ENCODE data around the gene KCNMA1. TPM values are rescaled to one million over a fixed set of nuclear protein-coding genes. Genes with fewer than 3 reads are reported as not detected.

KCNMA1 gene
- total RNA-seq, 1 experiment from 2014 or later = 0.49 TPM

DNA sequence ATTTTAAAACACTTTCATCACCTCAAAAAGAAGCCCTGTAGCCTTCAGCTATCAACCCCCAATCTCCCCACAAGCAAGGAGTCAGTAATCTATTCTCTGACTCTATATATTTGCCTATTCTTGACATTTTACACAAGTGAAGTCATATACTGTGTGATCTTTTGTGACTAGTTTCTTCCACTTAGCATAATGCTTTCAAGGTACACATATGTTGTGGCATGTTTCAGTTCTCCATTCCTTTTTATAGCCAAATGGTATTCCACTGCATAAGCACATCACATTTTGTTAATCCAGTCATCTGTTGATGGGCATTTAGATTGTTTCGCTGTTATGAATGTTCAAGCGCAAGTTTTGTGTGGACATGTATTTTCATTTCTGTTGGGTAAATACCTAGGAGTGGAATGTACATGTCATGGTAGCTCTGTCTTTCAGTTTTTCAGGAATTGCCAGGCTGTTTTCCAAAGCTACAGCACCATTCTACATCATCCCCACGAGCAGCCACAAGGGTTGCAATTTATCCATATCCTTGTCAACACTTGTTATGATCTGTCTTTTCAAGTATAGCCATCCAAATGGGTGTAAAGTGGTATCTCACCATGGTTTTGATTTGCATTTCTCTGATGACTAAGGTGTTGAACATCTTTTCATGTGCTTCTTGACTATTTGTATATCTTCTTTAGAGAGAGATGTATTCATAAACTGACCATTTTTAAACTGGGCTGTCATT, 405.6 kb downstream of the KCNMA1 start:
- Histone ChIP-seq H3K4me3 (replicated peaks in 1 of 2; ENCODE audit: low read depth in 1 of 2, low read length in 2 of 2) (no peak overlapping the region), H3K79me2 (ENCODE audit: insufficient read depth, low read length) (no peaks in the 10 kb centered on the region), H3K27ac (ENCODE audit: low read depth, low read length) (no peak overlapping the region), H4K20me1 (ENCODE audit: insufficient read depth) (no peaks in the 10 kb centered on the region), H2AFZ (ENCODE audit: low read depth, low read length, poor library complexity, severe bottlenecking) (no peak overlapping the region), H3K9me2 (ENCODE audit: insufficient read depth) (no peaks in the 10 kb centered on the region), H3K9me3 (ENCODE audit: control insufficient read depth in 1 of 2, insufficient read depth in 1 of 2, low read depth in 1 of 2, low read length in 2 of 2) (no peaks in the 10 kb centered on the region), H3K27me3 (ENCODE audit: insufficient read depth, low read length) (peaks cover 33% of the 10 kb centered on the region), H3K9ac (ENCODE audit: low read length) (no peak overlapping the region), H3K36me3 (ENCODE audit: control insufficient read depth in 1 of 2, insufficient read depth in 2 of 2, low read length in 2 of 2) (no peaks in the 10 kb centered on the region), H3K4me2 (ENCODE audit: low read length) (no peak overlapping the region), H3K4me1 (ENCODE audit: control insufficient read depth in 1 of 2, insufficient read depth in 2 of 2, low read length in 2 of 2) (no peaks in the 10 kb centered on the region)
- TF ChIP-seq ELF1 (IDR thresholded peaks at IDR 0.05; ENCODE audit: borderline replicate concordance, low read depth) = no peak
- CTCF ChIA-PET = no interaction called here
- POLR2A ChIA-PET = no interaction called here
- no TSS peak for BruUV-seq (replicated peaks)
- RAD21 ChIA-PET (ENCODE audit: low non-redundant PET in 1 of 2, low total read pairs in 2 of 2, uncharacterized antibody in 2 of 2, unreplicated experiment in 2 of 2) = no interaction called here
- no peak for ATAC-seq
- intact Hi-C loops (cut with micrococcal nuclease) = no loop called here
- DNase-seq (ENCODE audit: low read depth, low spot score) = no peak

- RAD21 ChIA-PET (ENCODE audit: low non-redundant PET in 1 of 2, low total read pairs in 2 of 2, uncharacterized antibody in 2 of 2, unreplicated experiment in 2 of 2) = no interaction called here
- H3K9me2 ChIP-seq (ENCODE audit: insufficient read depth) = no peaks in the 10 kb centered on the region
These were observed 406.2 kb downstream of the KCNMA1 start for GRCh38 chr10:77231375-77231774.

More at GRCh38 chr10:77231375-77231774, 406.2 kb downstream of the KCNMA1 start:
- Histone ChIP-seq H3K4me3 (replicated peaks in 1 of 2; ENCODE audit: low read depth in 1 of 2, low read length in 2 of 2) (no peak overlapping the region), H3K27ac (ENCODE audit: low read depth, low read length) (no peak overlapping the region), H3K27me3 (ENCODE audit: insufficient read depth, low read length) (peaks cover 33% of the 10 kb centered on the region), H3K36me3 (ENCODE audit: control insufficient read depth in 1 of 2, insufficient read depth in 2 of 2, low read length in 2 of 2) (no peaks in the 10 kb centered on the region), H3K4me2 (ENCODE audit: low read length) (no peak overlapping the region), H3K9me3 (ENCODE audit: control insufficient read depth in 1 of 2, insufficient read depth in 1 of 2, low read depth in 1 of 2, low read length in 2 of 2) (no peaks in the 10 kb centered on the region), H3K79me2 (ENCODE audit: insufficient read depth, low read length) (no peaks in the 10 kb centered on the region), H3K4me1 (ENCODE audit: control insufficient read depth in 1 of 2, insufficient read depth in 2 of 2, low read length in 2 of 2) (no peaks in the 10 kb centered on the region), H2AFZ (ENCODE audit: low read depth, low read length, poor library complexity, severe bottlenecking) (no peak overlapping the region), H3K9ac (ENCODE audit: low read length) (no peak overlapping the region), H4K20me1 (ENCODE audit: insufficient read depth) (no peaks in the 10 kb centered on the region)
- intact Hi-C loops (cut with micrococcal nuclease) = no loop called here
- no TSS peak for BruUV-seq (replicated peaks)
- TF ChIP-seq SIN3A (IDR thresholded peaks at IDR 0.05; ENCODE audit: low read depth) (no peak), POLR2AphosphoS5 (IDR thresholded peaks at IDR 0.05; ENCODE audit: low read depth, low read length) (no peak), ATF3 (IDR thresholded peaks at IDR 0.05) (no peak)
- ChIA-PET POLR2A (no interaction called here), CTCF (no interaction called here)
- no peak for DNase-seq (ENCODE audit: low read depth, low spot score)
- no peak for ATAC-seq

Data from HCT116 (cell line).